Endothelial cell (in vitro differentiated cells): ENCODE data around the gene BACE1-AS. TPM values are rescaled to one million over a fixed set of nuclear protein-coding genes. Genes with fewer than 3 reads are reported as not detected.

Experiments
- DNase-seq: peaks from one replicate; pipeline ENCODE4 v3.0.0; 2021; ENCODE audit warnings: low spot score
- H3K27ac Mint-ChIP-seq: one replicate; pipeline ENCODE4 v1.8.0; 2021; ENCODE audit warnings: mixed read lengths, inconsistent platforms; ENCODE audit not compliant: unreplicated experiment
- H3K27me3 Mint-ChIP-seq: one replicate; pipeline ENCODE4 v1.8.0; 2021; ENCODE audit warnings: mild to moderate bottlenecking, moderate library complexity, mixed read lengths, inconsistent platforms; ENCODE audit not compliant: unreplicated experiment
- H3K36me3 Mint-ChIP-seq: one replicate; pipeline ENCODE4 v1.8.0; 2021; ENCODE audit warnings: mild to moderate bottlenecking, low read depth, mixed read lengths, inconsistent platforms; ENCODE audit not compliant: unreplicated experiment
- H3K4me1 Mint-ChIP-seq: one replicate; pipeline ENCODE4 v1.8.0; 2021; ENCODE audit warnings: mild to moderate bottlenecking, mixed read lengths, inconsistent platforms; ENCODE audit not compliant: unreplicated experiment
- H3K4me3 Mint-ChIP-seq: one replicate; pipeline ENCODE4 v1.8.0; 2021; ENCODE audit warnings: mild to moderate bottlenecking, mixed read lengths, inconsistent platforms; ENCODE audit not compliant: unreplicated experiment
- H3K9me3 Mint-ChIP-seq: one replicate; pipeline ENCODE4 v1.8.0; 2021; ENCODE audit warnings: mixed read lengths, inconsistent platforms; ENCODE audit not compliant: unreplicated experiment
- CTCF ChIP-seq: fragments of 200-600 bp; sonication (generic); IDR thresholded peaks from one replicate; pipeline ENCODE4 v1.5.0; 2021; ENCODE audit warnings: antibody characterized with exemption; ENCODE audit not compliant: unreplicated experiment
- total RNA-seq: library from RNA; stranded (reverse); fragmentation: NEBNext Ultra II Directional; extraction: Animal tissue kit (Norgen Biotek cat#: 25700); gene quantifications from one replicate; pipeline ENCODE4 v1.2.1, GENCODE V29; 2021; ENCODE audit not compliant: unreplicated experiment

BACE1-AS gene
- total RNA-seq, 1 donor from 2014 or later = 10.2 TPM

- H3K36me3 Mint-ChIP-seq = no peaks in the 10 kb centered on the region
- no peaks in the 10 kb centered on the region for H3K4me1 Mint-ChIP-seq
- H3K27ac Mint-ChIP-seq = no peak overlapping the region
- H3K27me3 Mint-ChIP-seq = peaks cover 2% of the 10 kb centered on the region
- no peaks in the 10 kb centered on the region for H3K9me3 Mint-ChIP-seq
- no peak for TF ChIP-seq CTCF
- DNase-seq = no peak
- no peak overlapping the region for H3K4me3 Mint-ChIP-seq
Measured at GRCh38 chr11:117328375-117329010, 37.3 kb downstream of the BACE1-AS start.

GRCh38 chr11:117332843-117333242 is 41.7 kb downstream of the BACE1-AS start:
- H3K27me3 Mint-ChIP-seq = peaks cover 4% of the 10 kb centered on the region
- no peak for DNase-seq
- no peak for TF ChIP-seq CTCF
- no peak overlapping the region for H3K4me3 Mint-ChIP-seq
- peaks cover 9% of the 10 kb centered on the region for H3K36me3 Mint-ChIP-seq
- peaks cover 13% of the 10 kb centered on the region for H3K4me1 Mint-ChIP-seq
- no peaks in the 10 kb centered on the region for H3K9me3 Mint-ChIP-seq
- no peak overlapping the region for H3K27ac Mint-ChIP-seq

GRCh38 chr11:117333917-117334316 is 42.8 kb downstream of the BACE1-AS start:
- H3K4me3 Mint-ChIP-seq = no peak overlapping the region
- H3K9me3 Mint-ChIP-seq = no peaks in the 10 kb centered on the region
- TF ChIP-seq CTCF = no peak
- peaks cover 19% of the 10 kb centered on the region for H3K36me3 Mint-ChIP-seq
- no peak for DNase-seq
- H3K4me1 Mint-ChIP-seq = peaks cover 21% of the 10 kb centered on the region
- peaks cover 4% of the 10 kb centered on the region for H3K27me3 Mint-ChIP-seq
- H3K27ac Mint-ChIP-seq = no peak overlapping the region

- no peak for DNase-seq
- no peak overlapping the region for H3K4me3 Mint-ChIP-seq
- no peak for TF ChIP-seq CTCF
- peaks cover 4% of the 10 kb centered on the region for H3K27me3 Mint-ChIP-seq
- no peaks in the 10 kb centered on the region for H3K9me3 Mint-ChIP-seq
- peaks cover 19% of the 10 kb centered on the region for H3K36me3 Mint-ChIP-seq
- H3K4me1 Mint-ChIP-seq = peaks cover 21% of the 10 kb centered on the region
- no peak overlapping the region for H3K27ac Mint-ChIP-seq
Measured at GRCh38 chr11:117334896-117335295, 43.8 kb downstream of the BACE1-AS start.

GRCh38 chr11:117335399-117335798 is 44.3 kb downstream of the BACE1-AS start:
- Mint-ChIP-seq H3K4me3 (no peak overlapping the region), H3K36me3 (peaks cover 19% of the 10 kb centered on the region), H3K27ac (no peak overlapping the region), H3K27me3 (peaks cover 4% of the 10 kb centered on the region), H3K4me1 (peaks cover 21% of the 10 kb centered on the region), H3K9me3 (no peaks in the 10 kb centered on the region)
- no peak for TF ChIP-seq CTCF
- no peak for DNase-seq
